GM21825 (cell line): Measurements from ENCODE around the gene GNRHR.
"Not testable (repeated sequence)": the region's sequence is repeated elsewhere in the genome, so short reads cannot be mapped to it uniquely, and the experiment has no call there.

ENCODE experiments used
- ATAC-seq: cut with Tn5 transposase; IDR thresholded peaks from one replicate; pipeline ENCODE4 v1.9.1; 2021; ENCODE audit warnings: mild to moderate bottlenecking, moderate library complexity; ENCODE audit not compliant: unreplicated experiment

GNRHR gene

GRCh38 chr4:67754288-67754687, at the start of gene GNRHR:
Gene GNRHR, minus strand, starts transcription at chr4:67754388. Its CDS starts 53 bp downstream, at chr4:67754335.
- ATAC-seq = no peak

GRCh38 chr4:67796810-67797209, 42.6 kb upstream of the GNRHR start:
- ATAC-seq = no peak

GRCh38 chr4:67790721-67791120, 36.5 kb upstream of the GNRHR start:
- ATAC-seq = no peak

GRCh38 chr4:67787311-67787710, 33.1 kb upstream of the GNRHR start:
- no peak for ATAC-seq

GRCh38 chr4:67785528-67785927, 31.3 kb upstream of the GNRHR start:
- no peak for ATAC-seq

- no peak for ATAC-seq
Measured at GRCh38 chr4:67779631-67780030, 25.4 kb upstream of the GNRHR start.

- ATAC-seq = no peak
Measured at GRCh38 chr4:67776746-67777145, 22.6 kb upstream of the GNRHR start.

- no peak for ATAC-seq
Measured at GRCh38 chr4:67770422-67770821, 16.2 kb upstream of the GNRHR start.

- no peak for ATAC-seq
Measured at GRCh38 chr4:67765928-67766327, 11.7 kb upstream of the GNRHR start.

- no peak for ATAC-seq
Measured at GRCh38 chr4:67765401-67765800, 11.2 kb upstream of the GNRHR start.

GRCh38 chr4:67764183-67764582, 10.0 kb upstream of the GNRHR start:
- no peak for ATAC-seq

GRCh38 chr4:67762086-67762485, 7.9 kb upstream of the GNRHR start:
- ATAC-seq = peak; percentile 99

GRCh38 chr4:67756991-67757390, 2.8 kb upstream of the GNRHR start:
- ATAC-seq = not testable (repeated sequence)

- ATAC-seq = no peak
Measured at GRCh38 chr4:67755974-67756373, 1.8 kb upstream of the GNRHR start.

- ATAC-seq = no peak
Measured at GRCh38 chr4:67751260-67751659, 2.9 kb downstream of the GNRHR start.

GRCh38 chr4:67750691-67751090, 3.5 kb downstream of the GNRHR start:
- ATAC-seq = no peak

- no peak for ATAC-seq
Measured at GRCh38 chr4:67749286-67749685, 4.9 kb downstream of the GNRHR start.

- ATAC-seq = no peak
Measured at GRCh38 chr4:67746797-67747495, 7.2 kb downstream of the GNRHR start.

- no peak for ATAC-seq
Measured at GRCh38 chr4:67744561-67745283, 9.5 kb downstream of the GNRHR start.

GRCh38 chr4:67743194-67743593, 11.0 kb downstream of the GNRHR start:
- ATAC-seq = no peak

GRCh38 chr4:67736262-67736661, 17.9 kb downstream of the GNRHR start:
- ATAC-seq = no peak

GRCh38 chr4:67735325-67735724, 18.9 kb downstream of the GNRHR start:
- ATAC-seq = no peak
